ENCODE measurements around the gene GRK1.
A peak's percentile ranks its signal among the peaks of the same experiment; 100 is the strongest.

GRK1 gene

GRCh38 chr13:113653264-113654174, 13.5 kb upstream of the GRK1 start:
- H3K9ac ChIP-seq (ENCODE audit: low read length) = no peak overlapping the region
- no peaks in the 10 kb centered on the region for H3K36me3 ChIP-seq (ENCODE audit: low read length)
- H3K79me2 ChIP-seq (ENCODE audit: insufficient read depth, low read length) = no peaks in the 10 kb centered on the region
- no peaks in the 10 kb centered on the region; the same call in 1 of the 2 replicates for H3F3A ChIP-seq (ENCODE audit: insufficient read depth)
- no peak overlapping the region for H3K4me2 ChIP-seq (ENCODE audit: low read depth, low read length, poor library complexity, severe bottlenecking)
- no peaks in the 10 kb centered on the region for H3K9me3 ChIP-seq (ENCODE audit: insufficient read depth, low read length)
- no peak overlapping the region for H2AFZ ChIP-seq (ENCODE audit: low read depth, low read length, severe bottlenecking)
- no peaks in the 10 kb centered on the region for H3K9me2 ChIP-seq (replicated peaks; ENCODE audit: insufficient read depth, low read length)
- H3K4me3 ChIP-seq (ENCODE audit: insufficient read depth, low read length, poor library complexity, severe bottlenecking) = no peak overlapping the region
- H4K20me1 ChIP-seq (ENCODE audit: low read depth, low read length) = no peaks in the 10 kb centered on the region
- no peaks in the 10 kb centered on the region for H3K27me3 ChIP-seq (ENCODE audit: low read length)
- no peak for TF ChIP-seq EZH2phosphoT487 (conservative IDR thresholded peaks at IDR 0.05; ENCODE audit: low read length)
- TF ChIP-seq CTCF (IDR thresholded peaks at IDR 0.05; ENCODE audit: insufficient read depth, low read length, poor library complexity, severe bottlenecking) = no peak
- peak overlapping the region; percentile 49 for H3K27ac ChIP-seq (ENCODE audit: low read depth, low read length)

GRCh38 chr13:113654175-113654560, 12.9 kb upstream of the GRK1 start:
- no peaks in the 10 kb centered on the region for H3K27me3 ChIP-seq (ENCODE audit: low read length)
- H3K9me3 ChIP-seq (ENCODE audit: insufficient read depth, low read length) = no peaks in the 10 kb centered on the region
- H3K79me2 ChIP-seq (ENCODE audit: insufficient read depth, low read length) = no peaks in the 10 kb centered on the region
- no peak overlapping the region for H3K4me2 ChIP-seq (ENCODE audit: low read depth, low read length, poor library complexity, severe bottlenecking)
- no peaks in the 10 kb centered on the region for H3K36me3 ChIP-seq (ENCODE audit: low read length)
- no peaks in the 10 kb centered on the region for H3K9me2 ChIP-seq (replicated peaks; ENCODE audit: insufficient read depth, low read length)
- no peak for TF ChIP-seq CTCF (IDR thresholded peaks at IDR 0.05; ENCODE audit: insufficient read depth, low read length, poor library complexity, severe bottlenecking)
- no peak for TF ChIP-seq EZH2phosphoT487 (conservative IDR thresholded peaks at IDR 0.05; ENCODE audit: low read length)
- no peak overlapping the region for H3K4me3 ChIP-seq (ENCODE audit: insufficient read depth, low read length, poor library complexity, severe bottlenecking)
- peak overlapping the region; percentile 17; the same call in 1 of the 2 replicates for H3K27ac ChIP-seq (ENCODE audit: low read depth, low read length)
- H2AFZ ChIP-seq (ENCODE audit: low read depth, low read length, severe bottlenecking) = no peak overlapping the region
- no peak overlapping the region for H3K9ac ChIP-seq (ENCODE audit: low read length)
- no peaks in the 10 kb centered on the region for H4K20me1 ChIP-seq (ENCODE audit: low read depth, low read length)
- no peaks in the 10 kb centered on the region; the same call in 1 of the 2 replicates for H3F3A ChIP-seq (ENCODE audit: insufficient read depth)

- Histone ChIP-seq H3K27ac (ENCODE audit: low read depth, low read length) (no peak overlapping the region), H3K4me3 (ENCODE audit: insufficient read depth, low read length, poor library complexity, severe bottlenecking) (no peak overlapping the region), H3K9me3 (ENCODE audit: insufficient read depth, low read length) (no peaks in the 10 kb centered on the region), H4K20me1 (ENCODE audit: low read depth, low read length) (no peaks in the 10 kb centered on the region), H3K9ac (ENCODE audit: low read length) (no peak overlapping the region), H2AFZ (ENCODE audit: low read depth, low read length, severe bottlenecking) (no peak overlapping the region), H3K9me2 (replicated peaks; ENCODE audit: insufficient read depth, low read length) (no peaks in the 10 kb centered on the region), H3K79me2 (ENCODE audit: insufficient read depth, low read length) (no peaks in the 10 kb centered on the region), H3K4me2 (ENCODE audit: low read depth, low read length, poor library complexity, severe bottlenecking) (no peak overlapping the region), H3K36me3 (ENCODE audit: low read length) (no peaks in the 10 kb centered on the region), H3K27me3 (ENCODE audit: low read length) (no peaks in the 10 kb centered on the region), H3F3A (ENCODE audit: insufficient read depth) (no peaks in the 10 kb centered on the region; the same call in 1 of the 2 replicates)
- TF ChIP-seq EZH2phosphoT487 (conservative IDR thresholded peaks at IDR 0.05; ENCODE audit: low read length) = no peak
Observed at GRCh38 chr13:113654591-113655345, 12.3 kb upstream of the GRK1 start.

Measured in SU-DHL-6 (cell line).